ENCODE measurements around the gene WDR12. TPM values are rescaled to one million over a fixed set of nuclear protein-coding genes. Genes with fewer than 3 reads are reported as not detected.

Gene WDR12
- total and polyA plus RNA-seq, 2 of the 13 experiments (the other 11 are each of a cell fraction or from before 2014, with no cell fraction given), result 94.4 to 216 TPM

DNA sequence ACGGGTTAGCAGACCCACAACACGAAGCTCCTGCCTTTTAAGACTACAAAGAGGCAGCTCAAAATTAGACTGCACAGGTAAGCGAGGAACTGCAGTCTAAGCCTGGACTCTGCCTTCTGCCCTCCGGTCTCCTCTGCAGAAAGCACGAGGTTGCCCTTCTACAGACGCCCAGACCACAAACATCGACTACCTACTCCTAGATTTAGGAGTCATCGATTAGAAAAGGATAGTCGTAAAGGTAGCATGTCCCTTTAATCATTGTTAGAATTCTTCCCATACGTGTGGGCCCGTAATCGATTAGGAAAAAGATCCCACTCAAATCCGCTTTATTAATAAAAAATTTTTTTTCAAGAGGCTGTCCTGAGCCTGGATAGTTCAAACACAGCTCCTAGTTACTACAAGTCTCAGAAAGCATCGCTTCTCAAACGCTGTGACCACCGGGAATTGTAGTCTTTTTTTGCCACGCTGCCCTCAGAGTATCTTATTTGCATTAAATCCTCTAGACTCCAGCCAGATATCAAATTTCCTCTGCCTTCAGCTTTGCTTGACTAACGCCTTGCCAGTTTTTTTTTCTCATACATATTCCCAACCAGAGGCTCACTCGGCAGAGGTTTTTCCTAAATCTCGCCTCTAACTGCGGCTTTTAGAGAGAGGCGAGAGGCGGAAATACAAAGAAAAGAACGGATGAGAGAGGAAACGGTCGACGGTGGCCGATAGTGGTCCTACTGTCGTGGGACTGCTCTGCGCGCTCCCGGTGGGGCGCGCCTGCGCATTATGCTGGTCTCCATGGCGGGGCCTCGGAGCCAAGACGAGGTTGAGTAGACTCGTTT is at the start of gene WDR12, which contains the start of gene CARF (continued):
- TF ChIP-seq, protein P1, sequence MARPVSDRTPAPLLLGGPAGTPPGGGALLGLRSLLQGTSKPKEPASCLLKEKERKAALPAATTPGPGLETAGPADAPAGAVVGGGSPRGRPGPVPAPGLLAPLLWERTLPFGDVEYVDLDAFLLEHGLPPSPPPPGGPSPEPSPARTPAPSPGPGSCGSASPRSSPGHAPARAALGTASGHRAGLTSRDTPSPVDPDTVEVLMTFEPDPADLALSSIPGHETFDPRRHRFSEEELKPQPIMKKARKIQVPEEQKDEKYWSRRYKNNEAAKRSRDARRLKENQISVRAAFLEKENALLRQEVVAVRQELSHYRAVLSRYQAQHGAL (CRISPR knock-in tag; IDR thresholded peaks at IDR 0.05; ENCODE audit: not compliant biosample characterization), result no peak
- TF ChIP-seq NFE2L2 (IDR thresholded peaks at IDR 0.05; ENCODE audit: low read length) (no peak), SP2 (CRISPR knock-in tag; IDR thresholded peaks at IDR 0.05) (no peak), SNAPC5 (CRISPR knock-in tag; IDR thresholded peaks at IDR 0.05; ENCODE audit: borderline replicate concordance) (no peak), PCBP2 (optimal IDR thresholded peaks at IDR 0.05; ENCODE audit: low read depth, low read length, poor library complexity, severe bottlenecking) (no peak), ATF7 (IDR thresholded peaks at IDR 0.05) (no peak), ATF7 (CRISPR knock-in tag; IDR thresholded peaks at IDR 0.05) (0 out of 2 replicates have a peak, but pooled peaks have one; percentile 28), TFDP1 (CRISPR knock-in tag; IDR thresholded peaks at IDR 0.05; ENCODE audit: borderline replicate concordance) (peak; percentile 44; the same call in 1 of the 2 replicates), ZNF556 (CRISPR knock-in tag; IDR thresholded peaks at IDR 0.05; ENCODE audit: borderline replicate concordance) (no peak), ZNF235 (CRISPR knock-in tag; IDR thresholded peaks at IDR 0.05; ENCODE audit: borderline replicate concordance) (no peak; the same call in 1 of the 2 replicates), THAP8 (CRISPR knock-in tag; IDR thresholded peaks at IDR 0.05; ENCODE audit: borderline replicate concordance) (no peak), FOXP4 (CRISPR knock-in tag; IDR thresholded peaks at IDR 0.05) (peak; percentile 40; the same call in 1 of the 2 replicates), BCL3 (CRISPR knock-in tag; IDR thresholded peaks at IDR 0.05) (0 out of 2 replicates have a peak, but pooled peaks have one; percentile 57), ZNF576 (CRISPR knock-in tag; IDR thresholded peaks at IDR 0.05) (no peak), PLRG1 (conservative IDR thresholded peaks at IDR 0.05) (no peak), NFKB2 (CRISPR knock-in tag; IDR thresholded peaks at IDR 0.05; ENCODE audit: borderline replicate concordance) (no peak; the same call in 1 of the 2 replicates)
- TF ChIP-seq, protein P2, sequence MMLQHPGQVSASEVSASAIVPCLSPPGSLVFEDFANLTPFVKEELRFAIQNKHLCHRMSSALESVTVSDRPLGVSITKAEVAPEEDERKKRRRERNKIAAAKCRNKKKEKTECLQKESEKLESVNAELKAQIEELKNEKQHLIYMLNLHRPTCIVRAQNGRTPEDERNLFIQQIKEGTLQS (CRISPR knock-in tag; IDR thresholded peaks at IDR 0.05), result no peak
- TF ChIP-seq, protein P3, sequence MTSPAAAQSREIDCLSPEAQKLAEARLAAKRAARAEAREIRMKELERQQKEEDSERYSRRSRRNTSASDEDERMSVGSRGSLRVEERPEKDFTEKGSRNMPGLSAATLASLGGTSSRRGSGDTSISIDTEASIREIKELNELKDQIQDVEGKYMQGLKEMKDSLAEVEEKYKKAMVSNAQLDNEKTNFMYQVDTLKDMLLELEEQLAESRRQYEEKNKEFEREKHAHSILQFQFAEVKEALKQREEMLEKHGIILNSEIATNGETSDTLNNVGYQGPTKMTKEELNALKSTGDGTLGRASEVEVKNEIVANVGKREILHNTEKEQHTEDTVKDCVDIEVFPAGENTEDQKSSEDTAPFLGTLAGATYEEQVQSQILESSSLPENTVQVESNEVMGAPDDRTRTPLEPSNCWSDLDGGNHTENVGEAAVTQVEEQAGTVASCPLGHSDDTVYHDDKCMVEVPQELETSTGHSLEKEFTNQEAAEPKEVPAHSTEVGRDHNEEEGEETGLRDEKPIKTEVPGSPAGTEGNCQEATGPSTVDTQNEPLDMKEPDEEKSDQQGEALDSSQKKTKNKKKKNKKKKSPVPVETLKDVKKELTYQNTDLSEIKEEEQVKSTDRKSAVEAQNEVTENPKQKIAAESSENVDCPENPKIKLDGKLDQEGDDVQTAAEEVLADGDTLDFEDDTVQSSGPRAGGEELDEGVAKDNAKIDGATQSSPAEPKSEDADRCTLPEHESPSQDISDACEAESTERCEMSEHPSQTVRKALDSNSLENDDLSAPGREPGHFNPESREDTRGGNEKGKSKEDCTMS (CRISPR knock-in tag; conservative IDR thresholded peaks at IDR 0.05), result no peak
